ENCODE results near the gene RAB1B. TPM values are rescaled to one million over a fixed set of nuclear protein-coding genes. Genes with fewer than 3 reads are reported as not detected.

RAB1B gene
- total and polyA plus RNA-seq, 10 of the 15 experiments (the other 5 are each of a cell fraction or from before 2014, with no cell fraction given): 10.4 to 193 (median 96.9) TPM

GRCh38 chr11:66309475-66309874 lies 41.0 kb downstream of the RAB1B start:
- ATAC-seq (no peak), DNase-seq (ENCODE audit: low read depth, low spot score) (no peak), FAIRE-seq (no peak)
- RAD21 ChIA-PET (ENCODE audit: unreplicated experiment): interaction anchor here (1.3 to 1.4 kb wide), 2 partner anchors 20 to 79 kb away, joined by 3 to 5 read pairs; partner anchors contain the start of gene YIF1A
- H4K20me1 ChIP-seq (ENCODE audit: control insufficient read depth, insufficient read depth): no peaks in the 10 kb centered on the region
- H3K79me2 ChIP-seq (ENCODE audit: control insufficient read depth, insufficient read depth, low read length): no peaks in the 10 kb centered on the region
- H3K27ac ChIP-seq (ENCODE audit: control insufficient read depth, insufficient read depth): no peak overlapping the region
- SMC1A ChIA-PET (ENCODE audit: uncharacterized antibody, unreplicated experiment): interaction anchor here (1.2 kb wide), 1 partner anchor 41 kb away, joined by 3 read pairs; the partner anchor contains the start of gene RAB1B
- H3K36me3 ChIP-seq (ENCODE audit: control insufficient read depth in 2 of 2, insufficient read depth in 2 of 2, low read length in 1 of 2): no peaks in the 10 kb centered on the region
- no peaks in the 10 kb centered on the region for H3K9me3 ChIP-seq (replicated peaks; ENCODE audit: control insufficient read depth, insufficient read depth, low read length)
- 29% methylated on average over 3 of the region's 3 CpGs for WGBS (ENCODE audit: insufficient coverage, insufficient replicate concordance, low lambda C conversion rate, missing lambda C conversion rate)
- H3K4me2 ChIP-seq (ENCODE audit: control insufficient read depth, insufficient read depth): no peak overlapping the region
- CTCF ChIA-PET: interaction anchor here (1.2 to 6.3 kb wide), 3 partner anchors 22 to 78 kb away, joined by 3 to 166 read pairs (median 96); no protein-coding TSS in a partner anchor
- TF ChIP-seq YY1 (IDR thresholded peaks at IDR 0.05; ENCODE audit: low read depth, low read length) (no peak), STAT3 (IDR thresholded peaks at IDR 0.05; ENCODE audit: low read depth, low read length) (no peak), POU2F2 (IDR thresholded peaks at IDR 0.05; ENCODE audit: borderline replicate concordance, low read depth, low read length) (no peak), ZBTB33 (IDR thresholded peaks at IDR 0.05) (no peak), RUNX3 (IDR thresholded peaks at IDR 0.05; ENCODE audit: low read length) (no peak), MYB (IDR thresholded peaks at IDR 0.05; ENCODE audit: borderline replicate concordance, low read depth, low read length) (no peak), NR2F1 (conservative IDR thresholded peaks at IDR 0.05) (no peak), ZBED1 (IDR thresholded peaks at IDR 0.05; ENCODE audit: borderline replicate concordance) (no peak), E2F4 (IDR thresholded peaks at IDR 0.05; ENCODE audit: low read depth, low read length) (no peak), EED (IDR thresholded peaks at IDR 0.05; ENCODE audit: low read depth) (no peak)
- POLR2A ChIA-PET: interaction anchor here (0.8 kb wide), 1 partner anchor 20 kb away, joined by 3 read pairs; the partner anchor contains the start of gene YIF1A
- no peak overlapping the region for H3K9ac ChIP-seq (ENCODE audit: control insufficient read depth, insufficient read depth, low read length)
- BruUV-seq (replicated peaks): no TSS peak
- H3K4me3 ChIP-seq: no peak overlapping the region
- no peaks in the 10 kb centered on the region; the same call in 1 of the 2 replicates for H3K4me1 ChIP-seq (ENCODE audit: control insufficient read depth, insufficient read depth, low read length)
- in situ Hi-C loops (cut with MboI) (no loop called here), intact Hi-C loops (cut with micrococcal nuclease; ENCODE audit: unreplicated experiment) (no loop called here)
- no peaks in the 10 kb centered on the region; a peak in 1 of 4 replicates for H3K27me3 ChIP-seq (replicated peaks in 1 of 2; ENCODE audit: control insufficient read depth in 2 of 2, insufficient read depth in 2 of 2, low read length in 1 of 2)
- H2AFZ ChIP-seq (ENCODE audit: control insufficient read depth, low read depth, low read length): no peak overlapping the region
